ENCODE data around the gene HSFY1.
"Not testable (repeated sequence)": the region's sequence is repeated elsewhere in the genome, so short reads cannot be mapped to it uniquely, and the experiment has no call there.

GRCh38 chrY:18530995-18531655 lies 15.4 kb upstream of the HSFY1 start:
- not testable (repeated sequence) for TF ChIP-seq CTCF, POLR2A (IDR thresholded peaks at IDR 0.05)

Measured in esophagus squamous epithelium (tissue), 4 donors.